GM19043 (cell line): ENCODE data around the gene TEAD1.

Source experiments
- ATAC-seq: cut with Tn5 transposase; IDR thresholded peaks from one replicate; pipeline ENCODE4 v1.9.1; 2021; ENCODE audit warnings: low read depth; ENCODE audit not compliant: unreplicated experiment

Gene TEAD1

DNA sequence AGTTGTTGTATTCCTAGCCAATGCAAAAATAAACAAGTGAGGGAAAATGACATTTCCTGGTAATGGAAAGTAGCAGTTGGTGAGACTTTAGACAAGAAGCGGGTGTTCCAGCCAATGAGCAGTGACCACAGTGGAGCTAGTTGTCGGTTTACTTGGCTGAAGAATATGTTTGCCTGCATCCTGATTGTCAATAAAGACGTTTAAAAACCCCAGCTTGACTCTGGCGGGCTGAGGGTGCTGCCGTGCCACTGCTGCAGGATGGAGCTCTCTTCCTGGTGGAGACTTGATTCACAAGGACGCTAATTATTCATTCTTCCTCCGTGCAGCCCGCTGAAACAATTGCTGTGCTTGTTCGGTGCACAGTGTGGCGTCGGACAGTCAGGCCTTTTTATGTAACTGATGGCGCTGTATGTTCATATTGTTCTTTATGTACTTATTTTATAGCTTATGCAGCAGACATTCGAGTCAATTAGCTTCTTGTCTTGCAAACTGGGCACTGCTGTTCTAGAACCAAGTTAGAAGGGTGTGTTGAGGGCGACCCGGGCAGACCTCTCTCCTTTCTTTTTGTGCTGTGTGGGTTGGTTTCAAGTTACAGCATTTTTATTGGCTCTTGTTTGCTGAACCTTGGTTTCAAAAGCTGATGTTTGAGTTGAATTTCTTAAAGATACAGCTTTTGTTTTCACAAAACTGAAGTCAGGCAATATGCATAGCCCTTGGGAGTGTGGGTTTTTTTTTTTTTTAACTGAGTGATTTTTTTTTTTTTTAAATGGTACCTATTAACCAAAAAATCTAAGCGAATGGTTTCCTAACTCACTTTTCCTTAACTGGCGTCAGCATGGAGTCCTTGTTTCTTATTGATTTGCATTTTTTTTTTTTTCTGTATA, 153.9 kb downstream of the TEAD1 start:
- ATAC-seq: peak; percentile 50

DNA sequence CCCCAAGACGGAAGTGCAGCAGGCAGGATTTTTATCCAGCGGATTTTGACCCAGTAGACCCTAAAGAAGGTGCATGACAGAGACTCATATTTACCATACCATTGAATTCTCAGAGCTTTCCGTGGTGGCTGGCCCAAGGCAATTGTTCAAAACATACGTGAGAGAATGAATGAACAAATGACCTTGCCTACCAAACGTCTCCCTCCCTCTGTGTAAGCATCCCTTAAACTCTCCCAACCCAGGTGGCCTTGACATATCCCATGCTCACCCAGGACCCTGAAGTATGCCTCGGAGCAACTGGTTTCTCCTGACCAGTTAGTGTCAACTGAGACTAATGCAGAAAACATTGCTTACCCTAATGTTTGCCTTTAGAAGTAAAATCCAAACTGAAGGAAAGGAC, 154.9 kb downstream of the TEAD1 start:
- ATAC-seq: no peak

DNA sequence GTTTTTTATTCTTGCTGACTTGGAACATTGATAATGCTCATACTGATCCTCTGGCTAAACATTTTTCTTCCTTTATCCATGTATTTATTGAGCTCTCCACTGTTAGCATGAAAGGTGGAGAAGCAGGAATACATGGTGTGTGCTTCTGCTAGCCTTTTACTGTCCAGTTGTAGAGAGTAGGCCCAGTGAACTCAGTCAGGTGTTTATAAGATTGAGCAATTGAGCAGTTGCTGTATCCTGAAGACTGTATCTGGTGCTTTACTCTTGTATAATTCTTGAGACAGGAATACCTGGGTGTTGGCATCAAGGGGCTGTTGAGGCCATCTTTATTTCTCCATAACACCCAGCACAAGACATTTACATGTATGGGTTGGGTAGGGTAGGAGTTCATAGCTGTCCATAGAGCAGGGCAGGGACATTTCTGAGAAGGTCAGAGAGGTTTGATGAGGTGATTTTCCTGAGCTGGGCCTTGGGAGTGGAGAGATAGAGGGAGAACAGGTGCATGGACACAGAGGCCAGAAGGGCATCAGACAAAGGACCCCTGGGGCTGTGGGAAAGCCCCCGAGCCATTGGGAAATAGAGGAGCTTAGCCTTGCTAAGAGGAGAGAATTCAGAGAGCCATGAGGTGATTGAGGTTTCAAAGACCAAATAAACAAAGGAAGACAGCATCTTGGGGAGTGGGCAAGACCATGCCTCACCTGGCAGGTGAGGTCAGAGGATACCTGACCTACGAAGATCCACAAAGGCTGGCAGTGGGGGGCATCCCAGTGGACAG, 155.5 kb downstream of the TEAD1 start:
- ATAC-seq: no peak

DNA sequence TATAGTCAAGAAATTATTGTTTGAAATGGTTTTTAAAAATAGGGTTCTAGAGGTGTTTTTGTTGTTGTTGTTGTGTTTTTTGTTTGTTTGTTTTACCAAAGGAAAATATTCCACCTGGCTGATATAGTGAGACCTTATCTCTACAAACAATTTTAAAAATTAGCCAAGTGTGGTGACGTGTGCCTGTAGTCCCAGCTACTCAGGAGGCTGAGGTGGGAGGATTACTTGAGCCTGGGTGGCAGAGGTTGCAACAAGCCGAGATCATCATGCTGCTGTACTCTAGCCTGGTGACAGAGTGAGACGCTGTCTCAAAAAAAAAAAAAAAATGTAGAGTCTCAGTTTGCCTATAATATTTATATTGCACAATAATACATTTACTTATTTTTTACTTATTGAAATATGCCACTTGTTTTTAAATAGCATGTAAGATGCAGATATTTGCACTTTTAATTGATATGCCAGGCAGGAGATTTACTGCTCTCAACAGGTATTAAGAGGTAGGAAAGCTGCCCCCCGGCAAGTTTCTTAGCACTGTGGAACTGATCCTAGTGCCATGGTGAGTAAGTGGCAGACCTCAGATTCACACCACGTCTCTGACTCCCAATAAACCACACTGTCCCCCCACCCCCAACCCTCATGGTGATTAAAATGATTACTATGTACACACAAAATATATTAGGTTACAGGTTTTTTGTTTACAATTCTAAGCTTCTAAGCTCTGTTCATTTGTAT, 157.4 kb downstream of the TEAD1 start:
- no peak for ATAC-seq

DNA sequence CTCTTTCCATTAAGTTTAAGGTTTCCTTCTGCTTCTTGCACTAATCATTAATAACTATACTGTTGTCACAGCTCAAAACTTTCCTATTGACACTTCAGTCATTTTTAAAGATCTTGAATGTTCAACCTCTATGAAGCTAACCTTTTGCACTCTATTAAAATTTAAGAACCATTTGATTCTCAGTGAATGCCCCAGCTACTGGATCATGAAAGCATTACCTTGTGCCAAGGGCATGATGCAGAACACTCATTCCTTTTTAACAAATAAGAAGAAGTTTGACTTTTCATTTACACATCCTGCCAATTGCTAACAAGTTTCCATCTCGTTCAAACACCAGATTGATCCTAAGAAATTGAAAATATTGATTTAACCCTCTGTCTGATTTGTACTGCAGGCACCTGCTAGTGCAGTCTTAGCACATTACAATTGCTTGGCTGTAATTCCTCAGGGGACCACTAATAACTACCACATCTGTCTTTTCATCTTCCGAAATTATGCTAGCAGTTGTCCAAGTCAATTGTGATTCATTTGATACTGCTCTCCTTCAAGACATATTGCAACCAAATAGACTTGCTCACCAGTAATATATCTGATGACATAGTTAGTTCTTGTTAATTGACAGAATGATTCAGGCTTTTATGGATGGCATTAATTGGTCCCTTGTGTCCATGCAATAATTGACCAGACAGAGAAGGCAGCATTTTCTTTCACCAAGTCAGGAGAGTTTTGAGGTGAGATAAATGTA, 158.4 kb downstream of the TEAD1 start:
- ATAC-seq: no peak

DNA sequence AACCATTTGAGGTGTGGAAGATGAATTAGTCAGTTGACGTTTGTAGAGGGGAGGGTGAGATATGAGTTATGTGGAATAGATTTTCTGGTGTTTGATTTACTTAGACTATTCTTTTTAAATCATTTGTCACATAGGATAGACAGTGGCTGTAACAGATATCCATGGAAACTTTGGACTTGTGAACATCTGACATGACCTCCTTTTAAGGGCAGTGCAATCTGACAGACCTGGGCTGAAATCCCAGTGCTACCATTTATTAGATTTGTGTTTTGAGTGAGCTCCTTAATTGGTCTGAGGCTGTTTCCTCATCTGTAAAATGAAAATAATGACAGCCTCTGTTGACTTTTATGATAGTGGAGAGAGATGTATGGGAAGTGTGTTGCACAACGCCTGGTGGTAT, 159.9 kb downstream of the TEAD1 start:
- ATAC-seq: no peak

DNA sequence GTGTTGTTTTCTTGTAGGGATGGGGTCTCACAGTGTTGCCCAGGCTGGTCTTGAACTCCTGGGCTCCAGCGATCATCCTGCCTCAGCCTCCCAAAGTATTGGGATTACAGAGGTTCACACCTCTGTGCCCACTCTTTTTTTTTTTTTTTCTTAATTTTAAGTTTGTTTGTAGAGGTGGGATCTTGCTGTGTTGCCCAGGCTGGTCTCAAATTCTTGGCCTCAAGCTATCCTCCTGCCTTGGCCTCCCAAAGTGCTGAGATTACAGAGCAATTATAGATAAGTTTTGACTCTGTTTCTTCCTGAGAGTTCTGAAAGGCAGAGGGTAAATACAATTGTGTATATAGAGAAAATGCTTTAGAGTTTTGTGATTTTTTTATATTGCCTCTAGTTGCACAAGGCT, 160.4 kb downstream of the TEAD1 start:
- no peak for ATAC-seq

DNA sequence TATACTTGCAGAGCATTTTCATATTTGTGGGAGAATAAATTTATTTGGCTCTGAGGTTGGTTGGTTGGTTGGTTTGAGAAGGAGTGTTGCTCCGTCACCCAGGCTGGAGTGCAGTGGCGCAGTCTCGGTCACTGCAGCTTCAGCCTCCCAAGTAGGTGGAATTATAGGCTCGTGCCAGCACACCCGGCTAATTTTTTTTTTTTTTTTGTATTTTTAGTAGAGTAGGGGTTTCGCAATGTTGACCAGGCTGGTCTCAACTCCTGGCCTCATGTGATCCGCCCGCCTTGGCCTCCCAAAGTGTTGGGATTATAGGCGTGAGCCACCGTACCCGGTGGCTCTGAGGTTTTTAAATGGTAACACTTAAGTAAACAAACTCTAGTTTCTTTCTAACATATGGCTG, 161.1 kb downstream of the TEAD1 start:
- no peak for ATAC-seq

DNA sequence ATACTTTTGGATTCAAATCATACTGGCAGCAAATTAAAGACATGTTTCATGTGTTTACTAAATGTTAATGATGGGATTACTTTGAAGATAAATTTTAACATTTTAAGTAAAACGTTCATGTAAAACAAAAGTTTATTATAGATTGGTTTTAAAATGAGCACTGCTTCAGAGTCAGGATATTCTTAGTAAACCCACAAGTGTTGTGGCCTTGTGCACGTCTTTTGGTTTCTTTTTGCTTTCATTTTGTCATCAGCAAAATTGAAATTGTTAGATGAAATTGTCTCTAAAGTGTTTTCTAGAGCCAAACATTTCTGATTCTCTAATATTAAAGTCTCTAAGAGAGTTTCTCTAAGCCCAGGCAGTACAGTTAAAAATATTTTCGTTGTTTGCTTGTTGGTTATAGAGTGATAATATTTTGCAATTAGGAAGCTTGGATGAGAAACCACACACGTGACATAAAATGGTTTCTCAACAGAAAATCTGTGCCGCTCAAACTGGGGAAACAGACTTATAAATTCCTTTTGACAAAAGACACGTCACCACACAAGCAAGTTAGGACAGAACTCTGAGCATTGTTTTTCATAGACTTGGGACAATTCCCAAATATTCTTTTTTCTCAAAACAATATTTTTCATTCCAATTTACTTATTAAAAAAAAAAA, 164.4 kb downstream of the TEAD1 start:
- no peak for ATAC-seq

DNA sequence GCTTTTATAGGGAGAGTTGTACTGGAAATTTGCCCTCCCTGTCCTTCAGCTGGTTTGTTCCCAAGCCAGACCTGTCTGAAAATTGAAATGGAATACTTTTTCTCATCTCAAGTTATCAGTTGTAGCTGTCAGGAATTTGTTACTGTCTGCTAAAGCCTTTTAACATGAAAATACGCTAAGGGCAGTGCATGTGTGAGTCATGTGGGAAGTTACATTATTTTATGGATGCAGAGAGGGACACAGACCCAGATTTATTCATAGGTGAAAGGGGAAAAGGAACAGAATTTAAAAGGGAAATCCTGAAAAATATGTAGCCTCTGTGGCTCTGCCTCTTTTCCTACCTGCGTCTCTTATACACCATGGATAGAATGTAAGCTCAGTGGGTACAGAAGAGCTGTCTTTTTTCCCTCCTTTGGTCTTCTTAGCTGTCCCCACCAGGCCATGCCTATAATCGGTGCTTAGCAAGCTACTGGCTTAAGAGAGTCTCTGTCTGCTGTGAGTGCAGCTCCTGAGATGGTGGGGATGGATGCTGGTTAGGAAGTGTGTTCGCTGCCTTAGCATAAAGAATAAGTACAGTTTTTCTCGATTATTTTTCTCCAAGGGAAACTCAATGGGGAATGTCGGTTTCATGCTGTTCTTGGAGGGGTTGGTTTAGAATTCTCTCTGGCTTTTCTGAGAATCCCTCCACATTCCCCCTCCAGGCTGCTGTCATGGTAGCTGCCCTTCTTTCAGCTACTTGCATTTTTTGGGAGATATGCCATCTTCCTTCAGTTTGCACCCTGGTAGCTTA, 166.8 kb downstream of the TEAD1 start:
- ATAC-seq: no peak

DNA sequence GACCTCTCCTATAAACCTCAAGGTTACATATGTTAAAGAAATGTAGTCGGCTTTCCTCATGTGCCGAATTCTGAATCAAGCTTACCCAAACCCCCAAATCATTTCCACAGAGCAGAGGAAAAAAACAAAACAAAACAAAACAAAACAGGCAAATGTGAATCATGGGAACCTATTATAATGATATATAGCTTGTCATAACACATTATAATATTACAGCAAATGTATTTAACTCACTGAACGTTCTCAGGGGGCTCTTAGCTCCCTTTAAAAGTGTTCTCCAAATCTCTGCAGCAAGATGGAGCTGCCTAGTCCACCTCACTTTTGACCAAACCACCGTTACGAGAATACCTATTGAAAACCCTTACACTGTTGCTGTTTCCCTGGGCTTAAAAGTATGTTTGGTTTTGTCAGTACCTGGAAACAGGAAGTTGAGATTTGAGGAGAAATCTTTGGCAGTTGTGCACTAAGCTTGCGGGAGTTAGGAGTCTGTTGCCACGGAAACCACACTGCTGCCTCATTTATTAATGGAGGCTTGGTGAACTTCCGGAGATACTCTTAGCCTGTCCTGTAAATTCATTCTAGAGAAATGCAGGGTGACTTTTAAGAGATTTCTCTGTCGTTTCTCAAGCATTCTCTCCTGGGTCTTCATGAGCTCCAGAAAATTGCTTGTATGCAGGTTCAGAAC, 167.9 kb downstream of the TEAD1 start:
- ATAC-seq: no peak

DNA sequence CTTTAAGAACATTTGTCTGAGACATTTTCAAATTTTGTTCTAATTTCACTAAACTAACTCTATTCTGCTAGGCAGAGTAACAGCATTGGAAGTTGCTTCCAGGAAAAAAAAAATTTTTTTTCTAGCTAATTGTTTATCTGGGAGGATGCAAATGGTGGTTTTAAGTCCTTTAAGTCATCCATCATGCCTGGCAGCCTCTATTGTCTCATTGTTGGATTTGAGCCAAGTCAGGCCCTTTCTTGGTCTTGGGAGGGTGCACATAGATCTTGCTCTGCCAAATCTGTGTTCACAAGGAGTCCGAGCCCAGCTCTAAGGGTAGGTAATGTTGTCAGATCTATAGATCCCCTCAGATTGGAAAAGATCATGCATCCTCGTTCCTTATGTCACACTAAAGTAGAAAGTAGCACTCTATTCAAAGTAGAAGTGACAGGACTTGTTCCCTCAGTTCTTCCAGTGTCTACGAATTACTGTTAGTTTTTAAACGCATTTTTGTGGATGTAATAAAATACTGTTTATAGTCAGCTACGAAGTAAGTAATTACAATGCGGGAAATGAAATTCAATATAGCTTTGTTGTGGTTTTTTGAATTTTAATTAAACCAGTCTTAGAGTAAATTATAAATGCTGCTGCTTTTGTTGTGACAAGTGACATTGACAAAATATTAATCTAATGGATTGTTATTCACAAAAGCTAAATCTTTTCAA, 168.9 kb downstream of the TEAD1 start:
- no peak for ATAC-seq

DNA sequence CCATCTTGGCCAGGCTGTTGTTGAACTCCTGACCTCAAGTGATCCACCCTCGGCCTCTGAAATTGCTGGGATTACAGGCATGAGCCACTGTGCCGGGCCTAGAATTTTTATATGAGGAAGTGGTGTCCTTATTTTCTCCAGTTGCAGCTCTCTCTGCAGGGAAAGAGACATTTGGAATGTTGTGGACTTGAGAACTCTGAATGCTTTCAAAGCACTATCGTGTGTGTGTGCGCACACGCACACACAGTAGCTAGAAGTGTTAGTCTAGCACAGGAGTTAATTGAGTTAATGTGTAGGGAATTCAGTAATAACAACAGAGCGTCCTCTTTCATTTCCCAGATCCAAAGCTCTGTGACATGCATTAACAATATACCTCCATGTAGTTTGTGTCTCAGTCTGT, 170.9 kb downstream of the TEAD1 start:
- ATAC-seq: no peak

DNA sequence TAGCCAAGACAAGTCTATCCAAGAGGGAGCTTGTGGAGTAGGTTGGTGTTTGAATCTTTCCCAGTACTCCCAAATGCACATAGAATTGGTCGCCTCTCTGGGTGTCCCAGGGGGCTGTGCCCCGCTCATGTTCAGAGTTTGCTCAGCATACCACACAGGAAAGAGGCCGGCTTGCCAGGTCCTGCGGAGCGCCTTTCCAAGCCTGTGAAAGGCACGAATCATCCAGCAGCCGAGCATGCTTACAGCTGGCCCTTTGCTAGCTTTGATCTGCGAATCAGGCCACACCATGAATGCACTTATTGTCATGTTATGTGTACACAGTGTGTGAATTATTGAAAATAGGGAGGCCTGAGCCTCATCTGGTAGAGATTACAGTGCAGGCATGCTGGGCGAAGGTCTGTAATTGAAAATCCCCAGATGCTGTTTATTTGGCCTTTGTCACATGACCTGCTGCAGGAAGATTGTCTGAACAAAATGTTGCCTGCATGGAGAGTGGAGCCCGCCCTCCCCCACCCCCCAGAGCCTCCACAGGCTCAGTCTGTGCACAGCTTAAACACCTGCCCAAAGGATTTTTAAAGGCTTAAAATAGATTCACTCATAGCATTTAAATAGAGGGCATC, 171.6 kb downstream of the TEAD1 start:
- no peak for ATAC-seq

DNA sequence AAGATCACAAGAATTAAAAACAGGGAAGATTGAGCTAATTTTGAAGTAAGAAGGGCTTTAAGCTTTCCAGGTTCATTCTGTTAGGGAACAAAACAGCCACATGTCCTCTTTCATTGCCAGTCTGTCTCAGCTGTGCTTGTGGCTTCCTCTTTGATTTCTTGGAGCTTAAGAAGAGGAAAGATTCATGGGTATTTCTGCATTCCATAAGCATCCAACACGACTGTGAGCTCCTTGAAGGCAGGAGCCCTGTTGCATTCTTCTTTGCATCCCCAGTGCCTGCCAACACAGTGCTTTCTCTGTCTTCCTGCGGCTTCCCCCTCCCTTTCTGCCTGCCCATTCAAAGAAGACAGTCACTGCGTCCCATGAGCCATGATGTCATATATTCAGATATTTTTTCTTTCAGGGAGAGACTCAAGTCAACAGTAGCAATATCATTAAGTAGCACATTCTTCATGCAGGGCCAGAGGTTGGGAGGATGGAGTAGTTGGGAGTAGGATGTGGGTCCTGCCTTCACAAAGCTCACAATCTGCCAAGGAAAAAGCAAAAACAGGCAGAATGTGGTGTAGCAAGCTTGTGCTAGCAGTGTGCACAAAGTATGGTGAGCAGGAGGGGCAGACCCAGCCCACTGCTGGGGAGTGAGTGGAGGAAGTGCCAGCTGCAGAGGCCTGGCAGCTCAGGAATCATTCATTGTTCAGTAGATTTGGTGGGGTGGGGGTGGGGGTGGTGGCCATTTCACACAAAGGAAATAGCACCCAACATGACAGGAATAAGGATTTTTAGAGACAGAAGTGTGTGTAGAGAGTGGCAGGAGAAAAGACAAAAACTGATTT, 172.8 kb downstream of the TEAD1 start:
- ATAC-seq: no peak

DNA sequence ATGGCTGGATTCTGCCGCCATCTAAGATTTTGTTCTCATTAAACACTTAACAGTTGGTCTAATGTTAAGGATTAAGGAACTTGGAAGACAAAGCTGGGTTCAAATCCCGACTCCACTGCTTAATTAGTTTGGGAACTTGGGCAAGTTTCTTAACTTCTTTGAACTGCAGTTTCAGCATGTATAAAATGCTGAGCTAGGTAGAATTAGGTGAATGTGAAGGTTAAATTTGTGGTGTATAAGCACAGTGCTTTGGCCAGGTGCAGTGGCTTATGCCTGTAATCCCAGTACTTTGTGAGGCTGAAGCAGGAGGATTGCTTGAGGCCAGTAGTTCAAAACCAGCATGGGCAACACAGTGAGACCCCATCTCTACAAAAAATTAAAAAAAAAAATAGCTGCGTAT, 174.2 kb downstream of the TEAD1 start:
- ATAC-seq: no peak

DNA sequence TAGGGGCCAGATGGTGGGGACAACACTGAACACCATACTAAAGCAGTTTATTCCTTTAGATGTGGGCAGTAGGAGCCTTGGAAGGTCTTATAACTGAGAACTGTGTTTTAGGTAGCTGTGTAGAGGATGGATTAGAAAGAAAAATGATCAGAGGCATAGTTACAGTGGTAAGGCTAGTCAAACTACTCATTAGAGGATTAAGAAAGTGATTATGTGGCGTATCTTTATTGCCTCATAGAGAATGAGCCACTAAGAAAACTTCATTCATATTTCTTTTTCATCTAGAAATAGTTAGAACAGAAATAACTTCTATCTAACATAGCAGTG, 179.1 kb downstream of the TEAD1 start:
- ATAC-seq: no peak
